ENCODE measurements around the gene WNT9A. TPM values are rescaled to one million over a fixed set of nuclear protein-coding genes. Genes with fewer than 3 reads are reported as not detected.
A peak's percentile ranks its signal among the peaks of the same experiment; 100 is the strongest.
"Not testable (repeated sequence)": the region's sequence is repeated elsewhere in the genome, so short reads cannot be mapped to it uniquely, and the experiment has no call there.

The WNT9A gene, protein sequence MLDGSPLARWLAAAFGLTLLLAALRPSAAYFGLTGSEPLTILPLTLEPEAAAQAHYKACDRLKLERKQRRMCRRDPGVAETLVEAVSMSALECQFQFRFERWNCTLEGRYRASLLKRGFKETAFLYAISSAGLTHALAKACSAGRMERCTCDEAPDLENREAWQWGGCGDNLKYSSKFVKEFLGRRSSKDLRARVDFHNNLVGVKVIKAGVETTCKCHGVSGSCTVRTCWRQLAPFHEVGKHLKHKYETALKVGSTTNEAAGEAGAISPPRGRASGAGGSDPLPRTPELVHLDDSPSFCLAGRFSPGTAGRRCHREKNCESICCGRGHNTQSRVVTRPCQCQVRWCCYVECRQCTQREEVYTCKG
- total RNA-seq, result 0.87 and 0.99 TPM in 2 replicates

- peak; percentile 61 to 69 for DNase-seq (ENCODE audit: low read depth in 2 of 2)
These were observed at the start of gene WNT9A for GRCh38 chr1:227947676-227948492. WNT9A (minus strand) TSS chr1:227947932; CDS start chr1:227947887, 45 bp downstream.

DNA sequence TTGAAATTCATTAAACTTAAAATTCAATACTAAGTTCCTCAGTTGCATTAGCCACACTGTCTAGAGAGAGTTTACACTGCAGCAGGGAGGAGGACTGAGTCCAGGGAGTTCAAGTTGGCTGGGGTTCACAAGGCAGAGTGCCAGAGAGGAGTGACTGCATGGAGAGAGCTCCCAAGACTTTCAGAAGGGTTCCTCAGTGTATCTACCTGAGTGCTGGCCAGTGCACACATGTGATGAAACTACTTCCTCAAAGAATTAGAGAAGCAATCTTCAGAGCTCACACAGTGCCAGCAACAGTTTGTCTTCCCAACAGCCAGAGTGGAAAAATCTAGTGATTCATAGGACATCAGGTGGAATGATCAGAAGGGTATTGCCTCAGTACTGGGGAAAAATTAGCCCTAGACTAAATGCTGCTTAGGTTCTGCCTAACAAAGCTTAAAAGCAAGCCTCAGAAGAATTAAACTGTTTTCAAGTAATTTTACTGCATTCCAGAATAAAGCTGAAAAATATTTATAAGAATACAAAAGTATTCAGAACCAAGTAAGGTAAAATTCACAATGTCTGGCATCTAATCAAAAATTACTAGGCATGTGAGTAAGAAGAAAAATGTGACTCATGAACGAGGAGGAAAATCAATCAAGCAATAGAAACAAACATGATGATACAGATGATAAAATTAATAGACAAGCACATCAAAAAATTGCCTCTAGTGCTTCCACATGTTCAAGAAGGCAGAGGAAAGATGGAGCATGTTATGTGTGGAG is 48.6 kb upstream of the WNT9A start:
- no peak for DNase-seq (ENCODE audit: low read depth in 2 of 2)

- DNase-seq (ENCODE audit: low read depth in 2 of 2), result no peak
These were observed 47.0 kb upstream of the WNT9A start for GRCh38 chr1:227994632-227995300.

DNA sequence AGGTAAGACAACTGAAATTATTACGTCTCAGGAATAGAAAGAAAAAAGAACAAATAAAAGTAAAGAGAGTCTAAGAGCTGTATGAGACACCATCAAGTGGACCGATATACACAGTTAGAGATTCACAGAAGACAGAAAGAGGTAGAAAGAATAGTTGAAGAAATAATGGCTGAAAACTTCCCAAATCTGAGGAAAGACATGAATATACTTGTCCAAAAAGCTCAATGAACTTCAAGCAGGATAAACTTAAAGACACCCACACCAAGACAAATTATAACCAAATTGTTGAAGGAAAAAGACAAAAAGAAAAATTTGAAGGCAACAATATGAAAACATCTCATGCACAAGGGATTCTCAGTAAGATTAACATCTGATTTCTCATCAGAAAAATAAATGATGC is 39.4 kb upstream of the WNT9A start:
- no peak for DNase-seq (ENCODE audit: low read depth in 2 of 2)

- not testable (repeated sequence) for DNase-seq (ENCODE audit: low read depth in 2 of 2)
These were observed 28.0 kb upstream of the WNT9A start for GRCh38 chr1:227975583-227976283.

GRCh38 chr1:227973724-227974288 is 26.1 kb upstream of the WNT9A start:
- not testable (repeated sequence) for DNase-seq (ENCODE audit: low read depth in 2 of 2)

GRCh38 chr1:227972843-227973374 is 25.2 kb upstream of the WNT9A start:
- peak in 1 of 2 donors; percentile 12 for DNase-seq (ENCODE audit: low read depth in 2 of 2)

DNA sequence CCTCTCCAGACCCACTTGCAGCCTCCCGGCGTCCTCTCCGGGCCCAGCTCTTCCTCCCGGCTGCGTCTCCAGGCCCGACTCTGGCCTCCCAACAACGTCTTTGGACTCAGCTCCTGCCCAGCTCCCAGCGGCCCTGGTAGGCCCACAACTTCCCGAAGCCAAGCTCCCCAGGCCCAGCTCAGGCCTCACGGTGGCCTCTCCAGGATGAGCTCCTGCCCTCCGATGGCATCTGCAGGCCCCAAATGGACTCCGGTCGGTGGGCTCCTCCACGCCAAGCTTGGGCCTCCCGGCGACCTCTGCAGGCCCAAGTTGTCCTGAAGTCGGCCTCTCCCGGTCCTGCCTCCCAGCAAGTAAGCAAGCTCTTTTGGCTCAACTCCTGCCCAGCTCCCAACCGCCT is 24.5 kb upstream of the WNT9A start:
- DNase-seq (ENCODE audit: low read depth in 2 of 2), result not testable (repeated sequence)

DNA sequence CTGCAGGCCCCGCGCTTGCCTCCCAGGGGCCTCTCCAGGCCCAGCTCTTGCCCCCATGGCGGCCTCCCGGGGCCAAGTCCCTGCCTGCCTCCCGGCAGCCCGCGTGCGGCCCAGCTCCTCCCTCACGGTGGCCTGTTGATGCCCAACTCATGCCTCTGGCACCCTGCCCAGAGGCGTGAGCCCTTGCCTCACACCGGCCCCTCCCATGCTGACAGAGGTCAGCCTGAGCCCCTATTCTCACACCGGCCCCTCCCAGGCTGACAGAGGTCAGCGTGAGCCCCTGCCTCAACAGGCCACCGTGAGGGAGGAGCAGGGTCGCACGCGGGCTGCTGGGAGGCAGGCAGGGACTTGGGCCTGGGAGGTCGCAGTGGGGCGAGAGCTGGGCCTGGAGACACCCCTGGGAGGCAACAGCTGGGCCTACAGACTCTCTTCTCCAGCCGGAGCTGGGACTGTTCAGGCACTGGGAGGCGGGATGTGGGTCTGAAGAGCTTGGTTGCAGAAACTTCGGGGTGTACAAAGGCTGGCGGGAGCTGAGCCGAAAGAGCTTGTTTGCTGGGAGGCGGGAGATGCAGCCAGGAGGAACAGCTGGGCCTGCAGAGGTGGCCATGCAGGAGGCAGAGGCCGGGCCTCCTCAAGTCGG is 24.0 kb upstream of the WNT9A start:
- DNase-seq (ENCODE audit: low read depth in 2 of 2), result not testable (repeated sequence)

DNA sequence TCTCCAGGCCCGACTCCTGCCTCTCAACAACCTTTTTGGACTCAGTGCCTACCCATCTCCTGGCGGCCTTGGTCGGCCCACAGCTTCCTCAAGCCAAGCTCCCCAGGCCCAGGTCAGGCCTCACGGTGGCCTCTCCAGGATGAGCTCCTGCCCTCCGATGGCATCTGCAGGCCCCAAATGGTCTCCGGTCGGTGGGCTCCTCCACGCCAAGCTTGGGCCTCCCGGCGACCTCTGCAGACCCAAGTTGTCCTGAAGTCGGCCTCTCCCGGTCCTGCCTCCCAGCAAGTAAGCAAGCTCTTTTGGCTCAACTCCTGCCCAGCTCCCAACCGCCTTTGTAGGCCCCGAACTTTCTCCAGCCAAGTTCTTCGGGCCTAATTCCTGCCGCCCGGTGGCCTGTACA is 23.5 kb upstream of the WNT9A start:
- DNase-seq (ENCODE audit: low read depth in 2 of 2), result not testable (repeated sequence)

GRCh38 chr1:227970076-227970995 is 22.6 kb upstream of the WNT9A start:
- not testable (repeated sequence) for DNase-seq (ENCODE audit: low read depth in 2 of 2)

DNA sequence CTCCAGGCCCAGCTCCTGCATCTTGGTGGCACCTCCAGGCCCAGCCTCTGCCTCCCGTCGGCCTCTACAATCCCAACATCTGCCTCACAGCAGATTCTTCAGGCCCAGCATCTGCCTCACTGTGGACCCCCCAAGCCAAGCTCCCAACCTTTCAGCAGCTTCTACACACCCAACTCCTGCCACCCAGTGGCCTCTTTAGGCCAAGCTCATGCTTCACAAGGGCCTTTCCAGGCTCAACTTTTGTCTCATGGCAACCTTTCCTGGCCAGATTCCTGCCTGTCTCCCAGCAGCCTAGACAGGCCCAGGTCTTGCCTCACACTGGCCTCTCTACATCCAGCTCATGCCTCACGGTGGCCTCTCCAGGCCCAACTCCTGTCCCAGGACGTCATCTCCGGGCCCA is 20.1 kb upstream of the WNT9A start:
- not testable (repeated sequence) for DNase-seq (ENCODE audit: low read depth in 2 of 2)

DNA sequence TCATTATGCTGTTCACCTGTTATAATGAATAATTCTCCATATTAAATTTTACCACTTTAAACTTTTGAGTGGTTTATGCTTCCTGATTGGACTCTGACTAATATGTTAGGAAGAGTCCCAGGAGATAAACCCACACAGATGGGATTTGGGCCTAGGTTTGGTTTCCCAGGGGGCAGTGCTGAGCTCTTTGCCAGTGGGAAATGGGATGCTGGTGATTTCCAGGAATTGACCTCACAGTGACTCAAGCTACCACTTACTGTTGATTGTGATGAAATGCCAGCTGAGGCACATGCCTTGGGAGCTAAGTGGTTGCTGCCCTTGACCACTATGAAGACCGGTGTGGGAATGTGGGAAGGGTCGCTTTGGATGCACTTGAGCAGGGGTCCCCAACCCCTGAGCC is 19.0 kb upstream of the WNT9A start:
- not testable (repeated sequence) for DNase-seq (ENCODE audit: low read depth in 2 of 2)

DNA sequence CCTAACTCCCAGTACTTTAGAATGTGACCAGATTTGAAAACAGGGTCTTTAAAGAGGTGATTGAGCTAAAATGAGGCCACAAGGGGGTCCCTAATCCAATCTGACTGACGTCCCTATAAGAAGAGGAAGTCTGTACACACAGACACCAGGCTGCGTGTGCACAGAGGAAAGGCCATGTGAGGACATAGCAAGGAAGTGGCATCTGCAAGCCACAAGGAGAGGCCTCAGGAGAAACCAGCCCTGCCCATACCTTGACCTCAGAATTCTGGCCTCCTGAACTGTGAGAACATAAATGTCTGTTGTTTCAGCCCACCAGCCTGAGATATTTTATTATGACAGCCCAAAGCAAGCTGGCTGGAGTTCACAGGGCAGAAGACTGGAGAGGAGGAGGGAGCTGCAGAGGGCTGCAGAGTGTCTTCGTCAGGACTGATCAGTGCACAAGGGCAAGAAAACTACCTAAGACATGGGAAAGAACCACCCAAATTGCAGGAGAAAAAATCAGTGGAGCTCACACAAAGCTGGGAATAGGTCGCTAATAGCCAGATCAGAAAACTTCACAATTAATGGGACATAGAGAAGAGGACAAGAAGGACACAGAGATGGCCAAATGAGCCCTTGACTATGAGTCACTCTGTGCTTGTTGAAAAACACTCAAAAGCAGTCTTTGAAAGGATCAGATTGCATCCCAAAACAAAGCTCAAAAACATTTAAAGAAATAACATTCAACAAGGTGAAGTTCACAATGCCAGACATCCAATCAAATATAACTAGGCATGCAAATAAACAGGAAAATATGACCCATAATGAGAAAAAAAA is 14.1 kb upstream of the WNT9A start:
- DNase-seq (ENCODE audit: low read depth in 2 of 2), result no peak

DNA sequence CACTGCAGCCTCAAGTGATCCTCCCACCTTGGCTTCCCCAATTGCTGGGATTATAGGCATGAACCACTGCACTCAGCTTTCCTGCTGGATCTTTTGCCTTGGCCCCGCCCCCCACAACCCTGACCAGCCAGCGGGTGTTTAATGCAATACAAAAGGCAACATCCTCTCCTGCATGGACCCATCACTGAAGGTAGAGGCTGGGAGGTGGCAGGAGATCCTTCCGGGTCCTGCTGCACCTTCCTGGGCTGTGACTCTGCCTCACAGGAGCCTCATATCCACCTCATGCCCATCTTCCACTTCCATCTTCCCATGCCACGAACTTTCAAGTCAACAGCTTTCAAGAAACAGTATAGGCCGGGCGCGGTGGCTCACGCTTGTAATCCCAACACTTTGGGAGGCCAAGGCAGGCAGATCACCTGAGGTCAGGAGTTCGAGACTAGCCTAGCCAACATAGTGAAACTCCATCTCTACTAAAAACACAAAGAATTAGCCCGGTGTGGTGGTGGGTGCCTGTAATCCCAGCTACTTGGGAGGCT is 11.7 kb upstream of the WNT9A start:
- no peak for DNase-seq (ENCODE audit: low read depth in 2 of 2)

- no peak for DNase-seq (ENCODE audit: low read depth in 2 of 2)
These were observed 11.0 kb upstream of the WNT9A start for GRCh38 chr1:227958617-227959324.

DNA sequence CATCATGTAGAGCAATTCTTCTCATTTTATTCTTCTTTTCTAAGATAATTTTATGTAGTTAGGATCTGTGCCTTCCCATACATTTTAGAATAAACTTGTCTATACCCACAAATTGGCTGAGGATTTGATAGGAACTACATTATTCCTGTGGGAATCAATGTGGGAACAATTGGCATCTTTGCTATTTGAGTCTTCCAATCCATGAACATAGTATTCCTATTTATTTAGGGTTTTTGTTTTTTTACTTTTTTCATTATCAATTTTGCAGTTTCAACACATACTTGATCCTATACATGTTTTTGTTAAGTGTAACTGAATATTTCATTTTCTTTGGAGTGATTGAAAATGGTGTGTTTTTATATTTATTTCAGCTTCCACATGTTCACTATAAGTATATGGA is 8.1 kb upstream of the WNT9A start:
- DNase-seq (ENCODE audit: low read depth in 2 of 2), result no peak
